Type B pancreatic cell (in vitro differentiated cells): Measurements from ENCODE around the gene CHID1. TPM values are rescaled to one million over a fixed set of nuclear protein-coding genes. Genes with fewer than 3 reads are reported as not detected.
A peak's percentile ranks its signal among the peaks of the same experiment; 100 is the strongest.

Source experiments
- DNase-seq: peaks from one replicate; pipeline ENCODE4 v3.0.0; 2021; ENCODE audit warnings: mixed read lengths; ENCODE audit not compliant: unreplicated experiment; ENCODE audit errors: extremely low spot score
- H3K27ac Mint-ChIP-seq: 2 replicates; pipeline ENCODE4 v1.8.0; 2021; ENCODE audit warnings: mild to moderate bottlenecking, mixed read lengths
- H3K27me3 Mint-ChIP-seq: 2 replicates; pipeline ENCODE4 v1.8.0; 2021; ENCODE audit warnings: mixed read lengths
- H3K36me3 Mint-ChIP-seq: 2 replicates; pipeline ENCODE4 v1.8.0; 2021; ENCODE audit warnings: mixed read lengths
- H3K4me1 Mint-ChIP-seq: one replicate; pipeline ENCODE4 v1.8.0; 2021; ENCODE audit warnings: mixed read lengths; ENCODE audit not compliant: unreplicated experiment
- H3K4me3 Mint-ChIP-seq: 2 replicates; pipeline ENCODE4 v1.8.0; 2021; ENCODE audit warnings: mild to moderate bottlenecking, mixed read lengths
- H3K9me3 Mint-ChIP-seq: 2 replicates; pipeline ENCODE4 v1.8.0; 2021; ENCODE audit warnings: mixed read lengths
- total RNA-seq: library from RNA; stranded (reverse); gene quantifications from 2 replicates; pipeline ENCODE4 v1.2.1, GENCODE V29; 2021; ENCODE audit warnings: low replicate concordance
- TF ChIP-seq, protein P1 (sequence below): fragments of 200-600 bp; sonication (generic); conservative IDR thresholded peaks from 2 replicates; pipeline ENCODE4 v1.5.0; 2021; ENCODE audit warnings: antibody characterized with exemption, mild to moderate bottlenecking

CHID1 gene
- total RNA-seq, 1 donor from 2014 or later, result 98.9 TPM

- Mint-ChIP-seq H3K4me1 (peaks cover 45% of the 10 kb centered on the region), H3K27me3 (no peaks in the 10 kb centered on the region), H3K27ac (no peak overlapping the region), H3K36me3 (peaks cover 35% of the 10 kb centered on the region), H3K4me3 (no peak overlapping the region), H3K9me3 (no peaks in the 10 kb centered on the region)
- TF ChIP-seq, protein P1, sequence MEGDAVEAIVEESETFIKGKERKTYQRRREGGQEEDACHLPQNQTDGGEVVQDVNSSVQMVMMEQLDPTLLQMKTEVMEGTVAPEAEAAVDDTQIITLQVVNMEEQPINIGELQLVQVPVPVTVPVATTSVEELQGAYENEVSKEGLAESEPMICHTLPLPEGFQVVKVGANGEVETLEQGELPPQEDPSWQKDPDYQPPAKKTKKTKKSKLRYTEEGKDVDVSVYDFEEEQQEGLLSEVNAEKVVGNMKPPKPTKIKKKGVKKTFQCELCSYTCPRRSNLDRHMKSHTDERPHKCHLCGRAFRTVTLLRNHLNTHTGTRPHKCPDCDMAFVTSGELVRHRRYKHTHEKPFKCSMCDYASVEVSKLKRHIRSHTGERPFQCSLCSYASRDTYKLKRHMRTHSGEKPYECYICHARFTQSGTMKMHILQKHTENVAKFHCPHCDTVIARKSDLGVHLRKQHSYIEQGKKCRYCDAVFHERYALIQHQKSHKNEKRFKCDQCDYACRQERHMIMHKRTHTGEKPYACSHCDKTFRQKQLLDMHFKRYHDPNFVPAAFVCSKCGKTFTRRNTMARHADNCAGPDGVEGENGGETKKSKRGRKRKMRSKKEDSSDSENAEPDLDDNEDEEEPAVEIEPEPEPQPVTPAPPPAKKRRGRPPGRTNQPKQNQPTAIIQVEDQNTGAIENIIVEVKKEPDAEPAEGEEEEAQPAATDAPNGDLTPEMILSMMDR, result no peak
- no peak for DNase-seq
Observed at GRCh38 chr11:947744-948143, 37.1 kb upstream of the CHID1 start.

- Mint-ChIP-seq H3K4me1 (peaks cover 43% of the 10 kb centered on the region), H3K27ac (peak overlapping the region; percentile 81), H3K36me3 (peaks cover 28% of the 10 kb centered on the region), H3K4me3 (peak overlapping the region; percentile 16), H3K27me3 (no peaks in the 10 kb centered on the region), H3K9me3 (no peaks in the 10 kb centered on the region)
- DNase-seq, result no peak
- TF ChIP-seq, protein P1, result no peak
Observed at GRCh38 chr11:945986-946385, 35.4 kb upstream of the CHID1 start.

DNA sequence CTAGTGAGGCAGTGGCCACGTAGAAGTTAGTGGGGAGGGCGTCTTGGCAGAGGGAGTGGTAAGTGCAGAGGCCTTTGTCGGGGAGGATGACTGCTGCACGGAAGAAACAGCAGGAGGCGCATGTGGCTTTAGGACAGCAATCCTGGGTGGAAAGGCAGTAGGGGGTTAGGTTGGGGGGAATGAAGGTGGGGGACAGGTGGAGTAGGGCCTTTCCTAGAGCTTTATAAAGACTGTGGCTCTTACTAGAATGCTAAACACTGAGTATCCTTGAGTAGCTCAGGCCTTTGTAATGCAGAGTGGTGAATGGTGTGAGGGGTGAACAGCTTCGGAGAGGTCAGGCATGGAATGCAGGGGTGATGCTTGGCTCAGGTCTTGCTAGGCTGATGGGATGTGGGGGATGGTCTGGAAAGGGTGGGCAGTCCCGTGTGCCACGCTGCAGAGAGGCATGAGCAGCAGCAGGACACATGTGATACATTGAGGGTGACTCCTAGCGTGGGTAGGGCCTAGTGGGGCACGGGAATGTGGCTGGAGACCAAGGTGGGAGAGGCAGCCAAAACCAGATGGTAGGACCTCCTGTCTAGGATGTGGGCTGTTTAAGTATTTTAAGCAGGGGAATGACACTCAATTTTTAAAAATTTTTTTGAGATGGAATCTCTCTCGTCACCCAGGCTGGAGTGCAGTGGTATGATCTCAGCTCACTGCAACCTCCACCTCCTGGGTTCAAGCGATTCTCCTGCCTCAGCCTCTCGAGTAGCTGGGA lies 34.3 kb upstream of the CHID1 start:
- no peaks in the 10 kb centered on the region for H3K9me3 Mint-ChIP-seq
- peaks cover 53% of the 10 kb centered on the region for H3K4me1 Mint-ChIP-seq
- TF ChIP-seq, protein P1, result no peak
- peak overlapping the region; percentile 44 for H3K4me3 Mint-ChIP-seq
- H3K27me3 Mint-ChIP-seq, result no peaks in the 10 kb centered on the region
- peaks cover 27% of the 10 kb centered on the region for H3K36me3 Mint-ChIP-seq
- no peak for DNase-seq
- peak overlapping the region; percentile 84 for H3K27ac Mint-ChIP-seq

DNA sequence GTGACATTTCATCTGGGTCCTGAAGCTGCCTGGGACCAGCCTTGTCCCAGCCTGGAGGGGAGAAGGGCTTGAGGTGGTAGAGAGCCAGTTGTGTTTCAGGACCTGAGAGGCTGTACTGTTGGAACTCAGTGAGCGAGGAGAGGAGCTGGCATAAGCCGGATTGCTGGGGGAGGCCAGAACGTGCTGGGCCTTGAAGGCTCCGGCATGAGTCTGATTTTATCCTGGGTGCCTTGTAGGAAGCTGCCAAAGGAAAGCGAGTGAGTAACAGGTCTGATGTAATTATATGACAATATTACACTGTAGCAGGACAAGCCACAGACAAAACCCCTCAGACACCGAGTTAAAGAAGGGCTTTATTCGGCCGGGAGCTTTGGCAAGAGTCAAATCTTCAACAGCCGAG lies 32.2 kb upstream of the CHID1 start:
- Mint-ChIP-seq H3K27ac (peak overlapping the region; percentile 68), H3K4me1 (peaks cover 53% of the 10 kb centered on the region), H3K27me3 (no peaks in the 10 kb centered on the region), H3K36me3 (peaks cover 19% of the 10 kb centered on the region), H3K9me3 (no peaks in the 10 kb centered on the region), H3K4me3 (no peak overlapping the region)
- TF ChIP-seq, protein P1, result no peak
- DNase-seq, result no peak

DNA sequence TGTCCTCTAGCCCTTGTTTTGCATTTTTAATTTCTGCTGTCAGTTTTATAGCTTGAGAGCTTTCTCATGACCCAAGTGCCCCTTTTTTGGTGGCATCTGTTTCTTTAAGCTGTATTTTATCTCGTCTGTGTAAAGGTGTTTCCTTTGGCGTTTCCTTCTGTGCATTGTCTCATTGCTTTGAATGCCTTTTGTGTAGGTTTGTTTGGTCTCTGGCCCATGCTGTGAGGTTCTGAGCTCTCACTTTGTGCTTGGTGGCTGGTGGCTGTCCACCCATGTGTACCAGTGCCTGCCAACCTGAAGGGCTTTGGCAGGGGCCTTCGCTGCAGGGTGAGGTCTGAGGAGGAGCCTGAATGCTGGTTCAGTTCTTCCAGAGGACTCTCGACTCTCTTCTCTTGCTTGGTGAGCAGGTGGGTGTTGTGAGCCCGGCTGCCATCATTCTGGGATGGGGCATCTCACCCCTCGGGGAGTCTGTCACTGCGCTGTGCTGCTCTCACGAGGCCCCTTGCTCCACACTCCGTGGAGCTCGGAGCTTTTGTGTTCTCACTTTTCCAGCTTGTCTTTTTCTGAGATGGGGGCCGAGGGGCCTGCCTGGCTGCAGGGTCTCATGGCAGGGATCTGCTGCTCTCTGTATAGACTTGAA lies 30.0 kb upstream of the CHID1 start:
- H3K4me3 Mint-ChIP-seq, result no peak overlapping the region
- no peak for DNase-seq
- H3K36me3 Mint-ChIP-seq, result peaks cover 20% of the 10 kb centered on the region
- H3K27me3 Mint-ChIP-seq, result no peaks in the 10 kb centered on the region
- peaks cover 46% of the 10 kb centered on the region for H3K4me1 Mint-ChIP-seq
- peak overlapping the region; percentile 10 for H3K27ac Mint-ChIP-seq
- TF ChIP-seq, protein P1, result no peak
- no peaks in the 10 kb centered on the region for H3K9me3 Mint-ChIP-seq
